Stimulated activated CD8-positive, alpha-beta memory T cell treated with anti-CD3 and anti-CD28 coated beads, Interleukin-15, amount 100 ng/mL, for 4 hours (primary cell): ENCODE data around the gene REEP3.
A peak's percentile ranks its signal among the peaks of the same experiment; 100 is the strongest.

ENCODE experiments used
- DNase-seq, 2 donors: peaks; one replicate each; pipeline ENCODE4 v3.0.0-alpha.2; 2020; ENCODE audit warnings: low read depth in 2 of 2

Gene REEP3

DNA sequence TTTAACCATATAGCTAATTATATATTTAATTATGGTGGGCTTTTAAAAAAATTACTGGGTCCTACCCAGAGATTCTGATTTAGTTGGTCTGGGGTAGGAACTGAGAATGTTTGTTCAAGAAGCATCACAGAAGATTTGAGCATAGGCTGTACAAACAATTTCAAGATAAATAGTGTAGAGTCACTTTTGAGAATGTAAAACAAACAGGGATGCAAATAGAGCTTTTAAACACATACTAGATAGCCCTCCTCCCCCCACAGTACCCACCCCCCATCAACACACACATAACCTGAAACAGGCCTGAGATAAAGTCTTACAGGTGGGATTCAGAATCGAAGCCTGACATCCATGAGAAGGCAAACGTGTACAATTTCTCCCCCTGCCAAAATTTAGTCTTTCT, 15.6 kb upstream of the REEP3 start:
- no peak for DNase-seq

DNA sequence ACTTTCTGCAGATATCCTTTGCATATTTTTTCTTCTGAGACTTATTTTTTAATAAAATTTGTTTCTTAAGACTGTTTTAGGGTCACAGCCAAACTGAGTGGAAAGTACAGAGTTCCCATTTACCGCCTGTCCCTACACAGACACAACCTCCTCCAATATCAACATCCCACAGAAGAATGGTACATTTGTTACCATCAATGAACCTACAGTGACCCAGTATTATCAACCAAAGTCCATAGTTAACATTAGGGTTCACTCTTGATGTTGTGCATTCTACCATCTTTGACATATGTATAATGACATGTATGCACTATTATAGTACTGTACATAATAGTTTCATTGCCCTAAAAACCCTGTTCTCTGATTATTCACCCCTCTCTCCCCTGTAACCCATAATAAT, 14.6 kb upstream of the REEP3 start:
- no peak for DNase-seq

- no peak for DNase-seq
Measured at GRCh38 chr10:63515002-63515763, 6.0 kb upstream of the REEP3 start.

- no peak for DNase-seq
Measured at GRCh38 chr10:63516207-63516606, 5.0 kb upstream of the REEP3 start.

DNA sequence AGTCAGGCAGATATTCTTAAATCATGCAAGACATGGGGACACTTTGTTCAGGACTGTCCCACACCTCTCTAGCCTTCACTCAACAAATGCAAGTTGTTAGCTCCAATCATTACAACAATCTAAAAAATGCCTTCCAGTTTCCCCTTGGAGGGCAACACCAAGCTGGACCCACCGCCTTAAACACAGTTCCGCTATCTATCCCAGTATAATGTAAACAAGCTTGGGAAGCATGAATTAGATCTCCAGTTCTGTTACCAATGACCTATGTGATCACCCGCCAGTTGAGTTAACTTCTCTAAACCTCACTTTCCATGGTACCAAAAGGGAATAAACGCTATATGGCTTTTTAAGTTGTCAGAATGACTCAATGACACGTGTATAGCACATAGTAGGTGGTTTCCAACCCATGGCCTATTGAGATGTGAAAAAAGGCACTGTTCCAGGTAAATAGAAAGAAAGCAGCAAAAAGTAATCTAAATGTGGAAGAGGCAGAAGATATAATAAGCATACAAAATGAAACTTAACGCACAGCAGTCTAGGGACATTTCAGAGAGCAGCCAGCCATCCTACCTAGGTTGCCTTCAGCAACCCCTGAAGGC, 2.4 kb upstream of the REEP3 start:
- DNase-seq, result no peak

DNA sequence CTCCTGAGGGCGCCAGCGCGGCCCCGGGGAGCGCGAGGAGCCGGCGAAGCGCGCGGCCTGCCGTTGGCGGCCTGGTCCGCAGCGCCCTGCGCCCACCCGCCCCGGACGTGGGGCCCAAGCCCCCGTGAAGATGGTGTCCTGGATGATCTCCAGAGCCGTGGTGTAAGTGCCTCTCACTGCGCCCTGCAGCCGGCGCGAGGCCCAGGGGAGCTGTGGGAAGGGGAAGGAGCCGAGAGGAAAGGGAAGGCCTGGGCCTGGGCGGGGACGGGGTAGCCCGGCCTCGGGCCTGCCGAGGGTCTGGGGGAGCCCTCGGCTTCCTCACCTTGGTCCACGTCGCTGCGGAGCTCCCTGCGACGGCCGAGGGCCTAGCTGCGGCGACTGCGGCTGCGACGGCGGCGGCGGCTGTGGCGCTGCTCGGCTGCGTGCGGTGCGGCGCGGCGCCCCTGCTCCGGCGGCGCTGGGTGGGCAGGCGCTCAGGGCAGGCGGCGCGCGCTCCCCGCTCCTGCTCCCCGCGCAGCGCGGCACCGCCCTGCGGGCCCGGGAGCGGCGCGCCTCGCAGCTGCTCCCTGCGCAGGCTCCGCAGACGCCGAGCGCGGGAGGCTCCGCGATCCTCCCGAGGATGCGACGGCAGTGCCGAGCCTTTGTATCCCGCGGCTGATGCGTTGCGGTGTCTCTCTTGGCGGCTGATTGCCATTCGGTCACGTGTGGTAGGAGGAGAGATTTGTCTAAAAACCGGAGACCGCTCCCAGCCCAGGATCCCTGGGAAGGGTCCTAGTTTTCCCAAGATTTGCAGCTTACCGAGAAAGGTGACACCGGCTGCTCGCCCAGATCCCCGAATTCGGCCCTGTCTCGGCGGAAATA, 445 bp downstream of the REEP3 start:
- peak; percentile 19 to 43 for DNase-seq

- DNase-seq, result no peak
Measured at GRCh38 chr10:63522277-63522687, 1.1 kb downstream of the REEP3 start.

DNA sequence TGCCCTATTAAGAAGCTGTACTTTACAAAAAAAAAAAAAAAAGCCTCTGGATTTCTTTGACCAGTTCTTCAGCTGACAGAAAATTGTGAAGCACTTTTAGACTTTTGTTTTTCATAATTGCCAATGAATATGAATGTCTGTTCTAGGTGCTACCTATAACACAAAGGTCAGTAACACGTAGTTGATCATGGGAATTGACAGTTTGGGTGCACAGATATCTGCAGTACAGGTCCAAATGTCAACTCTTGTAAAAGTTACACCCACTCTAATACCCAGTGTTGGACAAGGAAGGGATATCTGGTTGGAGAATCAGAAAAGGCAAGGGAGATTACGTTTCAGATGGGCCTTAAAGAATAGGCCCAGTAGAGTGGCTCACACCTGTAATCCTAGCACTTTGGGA, 1.8 kb downstream of the REEP3 start:
- DNase-seq, result no peak

DNA sequence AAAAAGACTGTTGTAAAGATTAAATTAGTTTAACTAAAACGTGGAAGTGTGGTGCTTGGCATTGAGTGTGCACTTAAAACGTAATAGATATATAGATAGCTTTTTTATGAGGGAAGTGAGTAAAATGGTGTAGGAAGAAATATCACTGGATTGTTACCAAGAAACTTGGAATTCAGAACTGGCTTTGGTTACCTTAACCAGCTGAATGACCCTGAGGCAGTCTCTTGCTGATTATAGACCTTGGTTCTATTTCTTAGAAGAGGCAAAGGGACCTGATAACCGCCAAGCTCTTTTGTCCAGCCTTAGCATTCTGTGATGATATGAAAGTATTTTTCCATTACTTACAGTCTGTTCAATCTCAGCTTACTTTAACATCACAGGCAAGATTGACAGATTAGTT, 3.8 kb downstream of the REEP3 start:
- DNase-seq, result no peak

- no peak for DNase-seq
Measured at GRCh38 chr10:63527401-63527800, 6.2 kb downstream of the REEP3 start.

DNA sequence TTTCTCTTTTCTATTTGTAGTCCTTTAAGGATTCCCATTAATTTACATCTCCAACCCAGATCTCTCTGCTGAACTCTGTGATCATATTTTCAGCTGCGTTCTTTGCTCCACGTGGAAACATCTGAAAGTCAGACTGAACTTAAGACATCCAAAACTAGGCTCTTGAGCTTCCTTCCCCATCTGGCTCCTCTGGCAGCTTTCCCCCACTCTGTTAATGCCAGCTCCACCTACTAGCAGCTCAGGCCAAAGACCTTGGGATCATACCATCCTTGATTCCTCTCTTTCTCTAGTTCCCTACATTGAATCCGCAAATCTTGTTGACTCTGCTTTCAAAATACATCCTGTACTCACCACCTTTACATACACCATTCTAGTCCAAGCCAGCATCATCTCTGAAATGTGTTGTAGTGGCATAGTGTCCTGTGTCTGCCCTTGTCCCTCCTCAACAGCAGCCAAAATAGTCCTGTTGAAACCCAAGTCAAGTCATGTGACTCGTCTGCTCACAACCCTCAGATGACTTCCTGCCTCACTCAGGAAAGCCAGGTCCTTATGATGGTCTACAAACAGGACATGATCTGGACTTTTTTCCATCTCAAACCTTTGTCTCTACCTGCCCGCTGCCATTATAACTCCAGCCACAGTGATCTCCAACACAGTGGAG, 7.0 kb downstream of the REEP3 start:
- no peak for DNase-seq

- no peak for DNase-seq
Measured at GRCh38 chr10:63530409-63530808, 9.2 kb downstream of the REEP3 start.

DNA sequence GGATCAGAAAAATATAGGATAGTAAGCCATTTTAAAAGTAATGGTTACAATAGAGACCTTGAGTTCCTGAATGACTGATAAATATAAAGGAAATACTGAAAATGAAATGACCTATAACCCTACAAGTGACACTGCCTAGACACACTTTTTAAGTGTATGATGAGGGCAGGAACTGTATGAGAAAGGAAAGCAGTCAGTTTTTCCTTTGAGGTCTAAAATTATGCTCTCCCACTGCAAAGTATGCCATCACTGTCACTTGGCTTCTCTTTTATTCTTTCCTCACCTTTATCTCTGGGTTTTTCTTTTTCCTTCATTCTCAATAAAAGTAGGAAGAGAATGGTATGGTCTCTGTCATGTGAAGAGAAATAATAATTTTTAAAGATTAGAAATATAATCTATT, 13.5 kb downstream of the REEP3 start:
- no peak for DNase-seq

- DNase-seq, result no peak
Measured at GRCh38 chr10:63536698-63537097, 15.5 kb downstream of the REEP3 start.

DNA sequence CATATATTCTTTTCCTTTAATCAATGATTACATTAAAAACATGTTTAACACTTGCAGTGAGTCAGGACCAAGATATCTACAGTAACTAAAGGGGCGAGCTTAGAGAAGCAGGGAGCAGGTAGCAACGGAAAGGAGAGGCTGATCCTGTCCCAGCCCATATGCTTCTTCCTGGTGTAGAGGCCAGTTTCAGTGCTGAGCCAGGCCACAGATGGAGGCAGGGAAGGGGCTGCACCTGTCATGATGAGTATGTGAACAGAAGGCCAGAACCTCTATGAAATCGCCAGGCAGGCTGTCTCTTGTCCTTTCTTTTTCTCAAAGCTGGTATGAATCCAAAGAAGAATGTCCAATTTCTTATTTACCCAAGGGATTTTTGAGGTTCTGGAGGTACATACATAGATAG, 16.3 kb downstream of the REEP3 start:
- no peak for DNase-seq

DNA sequence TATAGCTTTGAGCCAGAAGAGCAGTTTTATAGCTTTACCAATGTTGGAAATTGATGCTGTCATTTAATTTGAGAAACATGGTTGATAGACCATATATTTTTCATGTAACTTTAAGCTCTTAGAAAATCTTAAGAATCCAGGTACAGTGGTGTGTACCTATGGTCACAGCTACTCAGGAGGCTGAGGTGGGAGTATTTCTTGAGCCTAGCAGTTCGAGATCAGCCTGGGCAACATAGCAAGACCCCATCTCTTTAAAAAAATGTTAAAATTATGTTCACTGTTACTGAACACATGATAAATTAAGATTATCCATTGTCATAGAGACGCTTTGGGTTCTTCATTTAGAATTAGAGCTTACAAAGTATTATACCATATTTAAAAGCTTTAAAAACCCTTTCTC, 18.2 kb downstream of the REEP3 start:
- DNase-seq, result no peak

GRCh38 chr10:63539994-63540393, 18.8 kb downstream of the REEP3 start:
- DNase-seq, result no peak

DNA sequence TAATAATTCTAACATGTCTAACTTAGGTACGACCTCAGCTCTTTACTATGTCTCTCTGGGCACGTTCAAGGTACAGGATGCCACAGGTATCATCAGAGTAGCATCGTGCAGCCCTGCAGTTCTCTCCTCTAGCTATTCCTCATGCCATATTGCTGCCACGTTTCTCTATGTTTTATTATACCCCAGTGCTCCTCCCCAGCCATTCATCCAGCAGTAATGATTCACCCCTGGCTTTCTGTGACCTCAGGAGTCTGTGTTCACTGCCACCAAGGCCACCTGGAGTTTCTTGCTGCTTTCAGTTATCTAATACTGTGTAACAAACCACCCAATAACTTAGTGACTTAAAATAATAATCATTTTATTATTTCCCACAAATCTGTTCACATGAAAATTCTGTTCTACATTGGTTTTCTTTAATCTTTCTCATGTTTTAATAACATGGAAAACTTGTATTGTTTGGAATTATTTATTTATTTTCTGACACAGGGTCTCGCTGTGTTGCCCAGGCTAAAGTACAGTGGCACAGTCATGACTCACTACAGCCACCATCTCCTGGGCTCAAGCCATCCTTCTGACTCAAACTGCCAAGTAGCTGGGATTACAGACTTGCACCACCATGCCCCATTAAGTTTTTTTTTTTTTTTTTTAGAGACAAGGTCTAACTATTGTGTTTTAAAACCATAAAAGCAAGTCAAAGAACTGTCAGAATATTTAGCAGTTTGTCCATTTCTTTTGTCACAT, 21.8 kb downstream of the REEP3 start:
- no peak for DNase-seq

DNA sequence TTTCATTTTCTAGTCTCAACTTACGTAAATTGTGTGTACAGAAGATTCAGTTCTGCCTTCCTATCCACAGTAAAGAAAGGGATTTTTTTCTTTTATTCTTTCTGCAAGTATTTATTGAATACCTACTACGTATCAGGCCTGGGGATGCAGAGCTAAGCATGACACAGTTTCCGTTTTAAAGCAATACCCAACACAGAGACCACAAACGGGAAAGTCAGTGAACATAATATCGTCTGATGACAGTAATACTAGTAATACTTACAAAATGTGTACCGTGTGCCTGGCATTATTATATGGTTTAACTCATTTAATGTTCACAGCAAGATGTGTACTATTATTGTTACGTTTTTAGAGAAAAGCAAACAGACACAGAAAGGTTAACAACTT, 22.4 kb downstream of the REEP3 start:
- no peak for DNase-seq

GRCh38 chr10:63544418-63544817, 23.2 kb downstream of the REEP3 start:
- DNase-seq, result no peak

GRCh38 chr10:63547628-63548360, 26.6 kb downstream of the REEP3 start:
- DNase-seq, result no peak
